Activated T-cell treated with anti-CD3 and anti-CD28 coated beads for 24 hours (primary cell): ENCODE measurements around the gene CNPY1.

Source experiments
- DNase-seq: peaks from one replicate; pipeline ENCODE4 v3.0.0-alpha.2; 2020; ENCODE audit warnings: low read depth

CNPY1 gene

GRCh38 chr7:155511702-155511996, 34.7 kb downstream of the CNPY1 start:
- no peak for DNase-seq

- DNase-seq = no peak
Observed at GRCh38 chr7:155510975-155511701, 35.2 kb downstream of the CNPY1 start.

- no peak for DNase-seq
Observed at GRCh38 chr7:155509725-155510551, 36.4 kb downstream of the CNPY1 start.

DNA sequence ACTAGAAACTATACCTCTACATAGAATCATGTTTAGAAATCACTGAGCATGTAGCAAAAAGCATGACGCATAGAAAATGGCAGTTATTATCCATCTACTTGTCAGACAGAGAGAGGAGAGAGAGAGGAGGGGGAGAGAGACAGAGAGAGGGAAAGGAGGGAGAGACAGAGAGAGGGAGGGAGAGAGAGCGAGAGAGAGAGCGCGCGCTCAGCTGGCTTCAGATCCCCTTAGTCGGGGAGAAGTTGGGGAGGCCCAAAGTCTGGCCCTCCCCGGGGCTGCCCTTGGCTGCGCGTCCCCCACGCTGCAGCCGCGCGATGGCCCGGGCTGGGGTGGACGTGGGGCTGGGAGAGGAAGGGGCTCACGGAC, 37.0 kb downstream of the CNPY1 start:
- no peak for DNase-seq

DNA sequence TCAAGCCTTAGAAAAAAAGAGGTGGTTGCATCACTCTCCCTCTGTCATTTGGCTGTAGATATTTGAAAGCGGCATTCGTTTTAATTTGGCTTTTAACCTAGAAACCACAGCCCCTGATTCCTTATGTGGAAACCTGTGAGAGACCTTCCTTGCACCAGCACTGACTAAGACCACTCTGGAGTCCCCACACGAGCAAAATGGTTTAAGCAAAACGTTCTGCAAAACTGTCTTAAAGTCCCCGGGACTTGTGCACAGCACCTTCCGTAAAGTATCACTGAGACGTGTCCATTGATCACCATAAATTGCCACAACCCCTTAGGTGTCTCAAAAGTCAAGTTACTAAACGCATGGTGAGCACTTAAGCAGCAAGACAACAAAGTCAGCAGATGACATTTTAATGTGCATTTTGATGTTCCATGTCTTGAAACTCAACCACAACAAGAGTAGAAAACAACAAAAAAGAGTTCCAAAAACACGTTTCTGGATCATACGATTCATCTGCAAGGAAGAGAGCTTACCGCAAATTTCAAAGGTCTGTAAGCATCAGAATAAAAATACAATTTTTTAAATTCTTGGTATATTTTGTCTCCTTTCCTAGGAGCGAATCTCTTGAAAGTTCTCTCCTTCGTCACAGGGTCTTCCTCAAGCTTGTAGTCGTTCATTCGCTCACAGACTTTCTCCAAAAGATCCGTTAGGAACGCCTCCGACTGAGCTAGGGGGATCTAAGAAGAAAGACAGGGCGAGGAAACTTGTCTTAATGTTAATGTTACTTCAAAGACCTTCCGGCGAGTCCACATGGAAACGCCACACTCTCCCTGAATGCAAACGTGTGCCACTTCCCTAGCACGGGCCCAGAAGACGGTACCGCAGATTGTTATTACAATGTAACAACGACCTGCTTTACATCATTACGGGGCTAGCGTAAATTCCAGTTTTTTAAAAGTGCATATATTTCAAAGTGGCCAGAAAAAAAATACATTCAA, 37.7 kb downstream of the CNPY1 start:
- DNase-seq = no peak

GRCh38 chr7:155507576-155507975, 38.8 kb downstream of the CNPY1 start:
- no peak for DNase-seq

GRCh38 chr7:155506854-155507337, 39.5 kb downstream of the CNPY1 start:
- no peak for DNase-seq

DNA sequence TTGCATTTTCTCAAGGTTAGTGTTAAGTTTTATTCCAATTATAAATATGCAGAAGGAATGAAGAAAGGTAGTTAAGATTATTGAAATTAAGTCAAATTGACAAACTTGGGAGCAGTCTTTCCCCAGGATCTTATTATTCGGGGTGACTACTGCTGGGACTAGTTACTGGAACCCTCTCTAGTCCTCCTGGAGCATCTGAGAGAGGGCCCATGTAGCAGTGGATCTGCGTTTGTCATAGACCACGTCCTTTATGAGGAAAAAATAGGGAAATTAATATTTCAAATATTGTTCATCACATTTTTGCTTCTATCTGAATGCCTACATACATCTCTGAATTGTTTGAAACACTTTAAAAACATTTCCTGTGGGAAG, 41.0 kb downstream of the CNPY1 start:
- no peak for DNase-seq

DNA sequence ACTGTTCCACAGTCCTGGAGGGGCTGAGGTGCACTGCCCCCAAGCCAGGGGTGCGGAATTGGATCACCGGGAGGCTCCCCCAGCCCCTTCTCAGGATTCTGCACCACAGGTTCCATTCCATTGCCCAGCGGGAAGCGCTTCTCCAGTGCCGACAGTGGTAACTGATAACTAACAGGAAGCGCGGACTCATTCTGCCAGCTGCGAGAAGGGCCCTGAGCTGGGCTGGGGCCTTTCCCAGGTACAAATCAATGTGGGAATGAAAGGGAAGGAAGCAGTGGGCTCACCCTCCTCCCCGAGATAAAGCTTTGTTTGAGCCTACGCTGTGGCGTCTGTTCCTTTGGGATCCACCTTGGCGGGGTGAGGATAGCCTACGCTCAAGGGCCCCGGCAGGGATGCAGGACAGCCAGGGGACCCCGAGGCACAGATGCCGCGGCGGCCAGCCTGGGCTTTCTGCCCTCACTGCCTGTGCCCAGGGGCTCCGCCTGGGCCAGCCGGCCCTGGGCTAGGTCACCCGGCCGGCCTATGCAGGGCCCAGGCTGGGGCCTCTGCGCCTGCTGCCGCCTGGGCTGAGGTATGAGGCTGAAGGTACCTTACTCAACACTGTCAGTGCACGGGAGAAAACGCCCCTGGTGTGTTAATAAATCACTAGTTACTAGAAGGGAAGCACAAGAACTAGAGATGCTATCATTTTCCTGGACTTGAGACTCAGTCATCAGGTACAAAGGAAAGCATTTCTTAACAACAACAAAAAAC, 49.0 kb downstream of the CNPY1 start:
- no peak for DNase-seq

DNA sequence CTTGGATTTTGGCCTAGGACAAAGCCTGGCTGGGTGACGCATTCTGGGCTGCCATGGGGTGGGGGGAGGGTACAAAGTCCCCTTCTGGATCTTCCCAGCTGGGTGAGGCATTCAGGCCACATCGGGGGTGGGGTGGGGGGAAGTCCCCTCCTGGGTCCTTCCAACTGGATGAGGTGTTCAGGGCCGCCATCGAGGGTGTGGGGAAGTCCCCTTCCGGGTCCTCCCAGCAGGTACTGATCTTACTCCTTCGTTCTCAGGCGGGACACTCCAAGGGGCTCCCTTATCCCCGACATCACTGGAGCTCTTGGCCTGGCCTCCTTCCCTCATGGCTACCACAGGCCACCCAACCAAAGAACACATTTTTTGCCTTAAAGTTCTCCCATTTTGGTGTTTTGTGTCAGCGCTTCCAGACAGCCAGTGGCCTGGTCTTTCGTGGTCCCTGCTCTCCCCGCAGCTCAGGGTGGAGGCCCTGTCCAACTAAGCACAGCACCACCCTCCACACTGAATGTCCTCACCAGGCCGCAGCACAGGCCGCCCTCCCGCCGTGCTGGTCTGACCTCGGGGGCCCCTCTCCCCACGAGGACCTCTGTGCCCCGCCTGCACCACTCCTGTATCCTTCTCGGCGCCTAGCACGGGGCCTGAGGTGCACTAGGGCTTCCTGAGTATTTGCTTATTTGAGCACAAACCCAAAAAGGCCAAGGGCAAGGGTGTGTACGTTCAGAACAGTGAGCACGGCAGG, 49.9 kb downstream of the CNPY1 start:
- DNase-seq = no peak

DNA sequence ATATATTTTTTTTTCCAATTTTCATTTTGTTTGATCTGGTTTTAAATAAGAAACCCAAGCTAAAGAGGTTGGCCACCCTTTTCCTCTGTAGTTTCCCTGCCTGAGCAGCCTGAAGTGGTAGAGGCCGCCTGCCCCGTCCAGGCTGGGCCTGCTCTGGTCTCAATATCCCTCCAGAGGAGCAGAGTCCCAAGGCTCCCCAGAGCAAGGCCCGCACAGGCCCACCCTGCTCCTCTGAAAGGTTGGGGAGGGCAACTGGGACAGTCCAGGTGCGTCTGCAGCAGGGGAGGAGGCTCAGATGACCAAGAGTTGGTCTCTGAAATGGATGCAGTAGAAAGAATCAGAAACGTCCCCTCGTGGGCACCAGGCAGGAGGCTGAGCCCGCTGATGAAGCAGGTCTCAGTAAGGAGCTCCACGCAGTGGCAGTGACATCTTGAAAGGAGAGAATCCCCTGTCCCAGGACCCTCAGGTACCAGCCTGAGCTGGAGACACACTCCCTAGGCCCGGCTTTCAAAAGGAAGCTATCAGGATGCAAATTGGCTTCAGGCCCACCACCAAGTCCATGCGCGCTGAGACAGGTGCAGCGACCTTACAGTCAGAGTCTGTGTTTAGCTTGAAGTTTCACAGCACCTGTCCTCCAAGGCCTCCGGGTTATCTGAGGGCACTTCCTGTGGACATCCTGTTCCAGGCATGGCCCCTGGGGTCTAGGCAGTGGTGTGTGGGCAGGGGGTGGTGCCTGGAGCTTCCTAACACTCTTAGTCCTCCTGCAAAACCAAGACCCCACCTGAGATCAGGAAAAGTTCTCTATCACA, 50.7 kb downstream of the CNPY1 start:
- DNase-seq = no peak

- no peak for DNase-seq
Observed at GRCh38 chr7:155494551-155494950, 51.8 kb downstream of the CNPY1 start.

GRCh38 chr7:155493744-155494538, 52.4 kb downstream of the CNPY1 start:
- no peak for DNase-seq

DNA sequence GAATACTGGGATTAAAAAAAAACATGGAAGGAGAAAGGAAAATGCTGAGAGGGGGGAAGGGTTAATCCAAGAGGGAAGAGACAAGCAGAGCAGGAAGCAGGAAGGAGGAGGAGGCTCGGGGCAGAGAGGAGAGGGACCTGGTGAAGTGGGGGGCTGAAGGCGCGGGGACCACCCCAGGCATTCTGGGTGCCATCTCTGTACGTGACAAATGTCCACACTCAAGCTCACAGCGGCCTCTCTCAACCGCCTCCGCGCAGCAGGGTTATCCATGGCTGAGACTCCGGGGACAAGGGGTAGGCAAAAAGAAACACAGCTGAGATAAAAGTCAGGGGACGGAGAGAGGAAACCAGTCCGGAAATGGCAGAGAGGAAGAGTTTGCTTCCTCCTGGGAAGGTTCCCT, 54.5 kb downstream of the CNPY1 start:
- DNase-seq = no peak

DNA sequence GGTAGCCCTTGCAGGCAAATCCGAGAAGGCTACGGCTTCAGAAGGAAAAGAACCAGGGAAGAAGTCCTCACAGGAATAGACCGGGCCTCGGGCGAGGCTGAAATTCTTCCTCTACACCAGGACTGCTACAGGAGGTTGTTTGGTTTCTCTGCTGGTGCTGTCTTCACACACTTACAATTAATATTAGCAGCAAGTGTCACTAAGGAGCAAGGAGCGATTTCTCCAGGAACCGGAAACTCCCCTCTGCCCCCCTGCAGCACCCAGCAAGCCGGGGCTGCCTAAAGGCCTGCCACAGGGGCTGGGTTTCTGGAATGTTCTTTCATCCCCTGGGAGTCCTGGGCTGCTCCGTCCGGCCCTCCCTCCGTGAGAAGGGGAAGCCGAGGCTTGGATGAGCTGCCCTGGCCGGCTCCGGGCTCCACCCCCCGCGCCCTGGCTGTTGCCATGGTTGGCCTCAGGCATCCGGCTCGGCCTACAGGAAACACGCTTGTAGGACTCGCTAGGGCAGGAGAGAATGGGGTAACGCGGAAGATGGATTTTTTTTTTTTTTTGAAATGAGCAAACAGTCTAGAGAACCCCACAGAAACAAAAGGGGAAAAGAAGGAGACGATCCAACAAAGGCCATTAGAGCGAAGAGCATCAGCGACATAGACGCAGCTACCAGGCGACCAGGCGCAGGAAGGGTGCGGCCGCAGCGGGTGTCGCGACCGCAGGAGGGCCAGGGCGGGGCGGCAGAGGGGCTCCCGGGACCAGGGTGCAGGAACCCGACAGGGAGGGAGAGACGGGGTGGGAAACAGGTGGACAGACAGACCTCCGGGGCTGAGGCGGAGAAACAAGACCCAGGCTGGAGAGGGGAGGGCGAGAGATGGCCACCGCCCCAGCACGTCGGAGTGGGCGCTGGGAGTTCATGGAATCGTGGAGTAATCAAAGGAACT, 55.4 kb downstream of the CNPY1 start:
- DNase-seq = no peak

DNA sequence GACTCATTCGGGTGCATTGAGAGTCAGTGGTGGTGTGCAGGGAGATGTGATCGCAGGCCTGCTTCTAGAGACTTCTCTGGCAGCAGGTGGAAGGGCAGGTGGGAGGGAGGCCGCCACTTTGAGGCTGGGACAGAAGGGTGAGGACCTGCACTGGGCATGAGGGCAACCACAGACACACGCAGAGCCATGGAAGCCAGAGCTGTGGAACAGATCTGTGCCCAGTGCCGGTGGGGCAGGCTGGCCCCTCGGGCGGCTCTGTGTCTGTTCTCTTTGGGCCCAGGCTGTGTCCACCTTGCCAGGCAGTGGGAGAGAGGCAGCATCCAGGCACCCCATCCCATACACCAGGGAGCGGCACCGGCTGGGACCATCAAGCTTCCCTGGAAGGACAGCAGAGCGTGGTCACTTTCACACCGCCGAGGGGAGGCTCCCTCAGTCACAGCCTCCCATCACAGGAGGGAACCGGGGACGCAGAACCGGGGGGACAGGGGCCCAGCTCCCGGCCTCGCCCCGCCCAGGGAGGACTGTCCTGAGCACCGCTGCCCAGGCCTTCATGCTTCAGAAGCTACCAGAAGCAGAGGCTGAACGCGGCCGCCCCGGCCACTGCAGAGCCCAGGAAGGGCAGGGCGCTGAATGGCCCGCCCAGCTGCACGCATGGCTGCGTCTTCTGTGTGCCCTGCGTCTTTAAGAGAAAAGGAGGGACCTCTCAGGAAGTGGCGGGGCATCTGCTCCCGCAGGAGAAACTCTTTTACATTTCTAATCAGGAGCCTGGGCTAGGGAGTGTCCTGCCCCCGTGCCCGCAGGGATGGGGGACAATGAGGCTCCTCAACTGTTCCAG, 56.3 kb downstream of the CNPY1 start:
- no peak for DNase-seq

DNA sequence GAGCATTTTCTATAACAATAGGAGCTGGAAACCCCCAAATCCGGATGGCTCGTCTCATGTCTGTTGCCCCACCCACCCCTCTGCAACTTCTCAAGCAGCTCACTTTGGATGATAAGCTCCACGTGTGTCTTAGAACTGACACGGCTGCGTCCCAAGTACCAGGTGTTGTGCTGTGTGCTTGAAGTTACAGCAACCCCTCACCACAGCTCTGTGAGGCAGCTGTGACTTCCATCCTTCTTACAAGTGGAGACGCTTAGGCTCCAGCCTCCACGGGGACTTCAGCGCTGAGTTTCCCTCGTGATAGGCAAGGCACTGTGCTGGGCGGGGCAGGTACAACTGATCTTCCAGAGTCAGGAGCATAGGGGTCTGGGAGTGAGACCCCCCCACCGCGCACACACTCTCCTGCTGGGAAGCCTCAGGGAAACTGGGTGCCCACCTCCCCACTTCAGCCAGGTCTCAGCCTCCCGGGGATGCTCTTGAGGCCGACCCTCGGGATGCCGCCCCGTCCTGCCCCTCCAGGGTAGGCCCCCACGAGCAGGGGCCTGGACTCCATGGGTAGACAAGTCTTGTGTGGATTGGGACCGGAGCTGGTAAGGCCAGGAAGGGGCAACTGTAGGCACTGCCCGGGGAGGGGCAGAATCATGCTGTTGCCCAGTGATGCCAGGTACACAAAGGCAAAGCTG, 57.1 kb downstream of the CNPY1 start:
- DNase-seq = no peak
